HepG2 (cell line): ENCODE results near the gene CLDN15. TPM values are rescaled to one million over a fixed set of nuclear protein-coding genes. Genes with fewer than 3 reads are reported as not detected.

Experiments used
- ATAC-seq: fragments of 200-7000 bp; cut with Tn5 transposase; 3 replicates; pipeline ENCODE4 v1.9.1; 2020; ENCODE audit warnings: mild to moderate bottlenecking, moderate library complexity
- BruUV-seq: library from RNA; stranded (reverse); fragments of 400-500 nt; replicated peaks from 2 replicates; lab custom pipeline; 2021; lab: Mats Ljungman, UMichigan
- CTCF ChIA-PET: fragments of 300-600 bp; formaldehyde crosslinking; extraction: SDS; loops from one replicate; lab custom pipeline; 2021; ENCODE audit warnings: low total read pairs, inconsistent platforms, low intra/inter-chr PET ratio; lab: Yijun Ruan, JAX
- POLR2A ChIA-PET: fragments of 350-600 bp; sonication (Branson Sonifier 250); formaldehyde crosslinking; loops from one replicate; lab custom pipeline; 2020; ENCODE audit warnings: antibody characterized with exemption, inconsistent platforms; lab: Yijun Ruan, JAX
- DNase-seq: peaks from one replicate; pipeline ENCODE4 v3.0.0-alpha.2; 2015; ENCODE audit warnings: low spot score
- FAIRE-seq: peaks from 3 replicates; lab custom pipeline; 2011; peaks lifted over from hg19 to GRCh38; lab: Jason Lieb, UNC
- H2AFZ ChIP-seq: one replicate; pipeline ENCODE4 v1.6.1; 2011; ENCODE audit warnings: low read length, inconsistent platforms
- H3K27ac ChIP-seq: fragments of 300-600 bp; 3 replicates; pipeline ENCODE4 v1.8.0; 2011; ENCODE audit warnings: mixed run types, mild to moderate bottlenecking, mixed read lengths, low read length, inconsistent platforms; ENCODE audit not compliant: insufficient read depth; ENCODE audit errors: extremely low read length
- H3K27me3 ChIP-seq, 2 experiments: fragments of 200-600 bp in 1 of 2; 2 replicates in 1 of 2; 3 replicates in 1 of 2; pipeline versions ENCODE4 v1.6.0 to v1.8.0; 2011; ENCODE audit warnings: low read length in 2 of 2, mild to moderate bottlenecking in 2 of 2, moderate library complexity in 2 of 2, inconsistent platforms in 1 of 2; ENCODE audit not compliant: insufficient read depth in 2 of 2, control insufficient read depth in 1 of 2
- H3K36me3 ChIP-seq, 2 experiments: fragments of 200-600 bp in 1 of 2; replicated peaks in 1 of 2; 2 replicates in 1 of 2; 3 replicates in 1 of 2; pipeline versions ENCODE4 v1.5.1 to v1.8.0; 2011; ENCODE audit warnings: low read length in 2 of 2, inconsistent platforms in 1 of 2; ENCODE audit not compliant: insufficient read depth in 2 of 2, control insufficient read depth in 1 of 2
- H3K4me1 ChIP-seq: 2 replicates; pipeline ENCODE4 v1.5.1; 2012; ENCODE audit warnings: low read length, inconsistent platforms; ENCODE audit not compliant: insufficient read depth
- H3K4me2 ChIP-seq: 2 replicates; pipeline ENCODE4 v1.6.0; 2011; ENCODE audit warnings: low read depth, low read length, inconsistent platforms
- H3K4me3 ChIP-seq, 3 experiments: fragments of 200-600 bp in 1 of 3; sonication (generic), shearing (Covaris generic) in 1 of 3; replicated peaks in 1 of 3; 2 replicates each; pipeline ENCODE4 v1.5.1; 2011 to 2016; ENCODE audit warnings: low read length in 3 of 3, inconsistent platforms in 2 of 3, low read depth in 2 of 3, mild to moderate bottlenecking in 2 of 3, control low read depth in 1 of 3, mixed read lengths in 1 of 3; ENCODE audit not compliant: insufficient read depth in 1 of 3
- H3K79me2 ChIP-seq: one replicate; pipeline ENCODE4 v1.6.1; 2011; ENCODE audit warnings: low read length, inconsistent platforms; ENCODE audit not compliant: insufficient read depth
- H3K9ac ChIP-seq: 2 replicates; pipeline ENCODE4 v1.6.0; 2011; ENCODE audit warnings: mild to moderate bottlenecking, low read depth, low read length, inconsistent platforms; ENCODE audit not compliant: insufficient read depth
- H3K9me3 ChIP-seq: 2 replicates; pipeline ENCODE4 v1.5.1; 2012; ENCODE audit warnings: mild to moderate bottlenecking, low read length
- H4K20me1 ChIP-seq: 2 replicates; pipeline ENCODE4 v1.6.0; 2011; ENCODE audit warnings: inconsistent platforms, mild to moderate bottlenecking, low read length, moderate library complexity; ENCODE audit not compliant: insufficient read depth
- AGO1 ChIP-seq: fragments of 200-400 bp; formaldehyde crosslinking; IDR thresholded peaks from 2 replicates; pipeline ENCODE4 v1.6.1; 2017; ENCODE audit warnings: mild to moderate bottlenecking, low read depth, low read length, moderate library complexity; ENCODE audit not compliant: poor library complexity, severe bottlenecking
- AGO2 ChIP-seq: fragments of 200-400 bp; formaldehyde crosslinking; optimal IDR thresholded peaks from 2 replicates; pipeline ENCODE3; 2017; ENCODE audit warnings: mild to moderate bottlenecking, low read depth, low read length, moderate library complexity
- ATF7-NPFF ChIP-seq: sonication (generic); formaldehyde crosslinking; IDR thresholded peaks from 2 replicates; pipeline ENCODE4 v1.8.1; 2023; ENCODE audit warnings: mild to moderate bottlenecking, low read depth, missing genetic modification reagents, moderate library complexity
- POLR2A ChIP-seq, 2 experiments: IDR thresholded peaks; 2 replicates each; pipeline ENCODE4 v1.6.1; 2011; ENCODE audit warnings: low read depth in 2 of 2, low read length in 2 of 2, mild to moderate bottlenecking in 1 of 2, moderate library complexity in 1 of 2; ENCODE audit not compliant: insufficient read depth in 1 of 2
- RBFOX2 ChIP-seq: fragments of 200-400 bp; formaldehyde crosslinking; IDR thresholded peaks from 2 replicates; pipeline ENCODE4 v1.6.1; 2017; ENCODE audit warnings: low read depth, mild to moderate bottlenecking, low read length
- TIGD3 ChIP-seq: sonication (generic); formaldehyde crosslinking; IDR thresholded peaks from 2 replicates; pipeline ENCODE4 v1.5.1; 2020; ENCODE audit warnings: mild to moderate bottlenecking, missing genetic modification reagents, borderline replicate concordance
- ZBTB21 ChIP-seq: sonication (generic); formaldehyde crosslinking; IDR thresholded peaks from 2 replicates; pipeline ENCODE4 v1.4.0; 2020; ENCODE audit warnings: missing genetic modification reagents
- ZFP1 ChIP-seq: IDR thresholded peaks from 2 replicates; pipeline ENCODE4 v1.6.1; 2016
- ZNF879 ChIP-seq: sonication (generic); formaldehyde crosslinking; IDR thresholded peaks from 2 replicates; pipeline ENCODE4 v1.8.1; 2023; ENCODE audit warnings: missing genetic modification reagents
- WGBS: methylation state at CpG from one replicate; pipeline ENCODE4 v1.1.6; 2017; ENCODE audit warnings: low lambda C conversion rate; 5-methylcytosine and 5-hydroxymethylcytosine counted together
- in situ Hi-C: cut with HindIII; loops from 2 replicates; pipeline ENCODE4 v1.10.0; 2017; ENCODE audit warnings: low pct_unique_long_range_greater_than_20kb; ENCODE audit not compliant: extremely low pct_ligation_motif_present
- intact Hi-C: fragments of 100-400 bp; cut with micrococcal nuclease; formaldehyde crosslinking; loops from one replicate; pipeline ENCODE4 v1.10.0; 2022; ENCODE audit not compliant: unreplicated experiment
- polyA plus RNA-seq, 8 experiments: library from polyadenylated mRNA; depleted of rRNA in 3 of 8; stranded (reverse) in 7 of 8; unstranded in 1 of 8; fragments of >200 nt; fragmentation: Illumina TruSeq in 4 of 8; extraction: Trizol in 4 of 8; gene quantifications; 2 replicates each; pipeline versions ENCODE4 v1.2.1 to v1.2.3, GENCODE V29; 2011 to 2016; ENCODE audit warnings: low read depth in 4 of 8, missing spikeins in 1 of 8, mixed read lengths in 1 of 8; ENCODE audit not compliant: insufficient read depth in 1 of 8
- total RNA-seq, 5 experiments: library from RNA; depleted of rRNA; stranded (reverse); fragments of >200 nt; fragmentation: Illumina TruSeq; extraction: Trizol; gene quantifications; 2 replicates each; pipeline ENCODE4 v1.2.3, GENCODE V29; 2016; ENCODE audit warnings: low read depth in 1 of 5

Gene CLDN15
- total and polyA plus RNA-seq, 2 of the 13 experiments (the other 11 are each of a cell fraction or from before 2014, with no cell fraction given): 7.1 to 17.8 TPM

- TF ChIP-seq ZBTB21 (no peak), TIGD3 (CRISPR knock-in tag) (no peak), ZFP1 (CRISPR knock-in tag) (no peak), ATF7-NPFF (CRISPR knock-in tag) (no peak)
- TF ChIP-seq, all 625 proteins: peak for 0
Observed at GRCh38 chr7:101211501-101211900, 26.1 kb downstream of the CLDN15 start (continued).

DNA sequence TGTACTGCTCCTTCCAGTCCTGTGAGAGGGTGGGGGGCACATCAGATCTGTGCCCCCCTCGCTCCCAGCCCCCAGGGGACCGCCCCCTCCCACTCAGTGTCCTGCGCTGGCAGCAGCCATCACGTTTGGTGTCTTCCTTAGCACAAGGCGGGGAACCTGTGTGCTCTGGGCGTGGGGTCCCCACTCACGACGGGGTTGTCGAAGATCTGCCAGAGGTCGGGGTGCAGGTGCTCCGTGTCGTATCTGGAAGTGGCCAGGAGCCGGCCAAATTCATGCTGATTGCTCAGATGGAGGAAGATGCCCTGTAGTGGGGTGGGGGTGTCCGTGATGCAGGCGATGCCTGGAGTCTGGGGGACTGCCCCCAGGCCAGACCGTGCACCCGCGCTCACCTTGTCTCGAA, 27.5 kb downstream of the CLDN15 start:
- H3K9me3 ChIP-seq: no peaks in the 10 kb centered on the region
- BruUV-seq: no TSS peak
- ChIA-PET POLR2A (interaction anchor here (11.2 kb wide), 1 partner anchor 6 kb away, joined by 202 read pairs; the partner anchor contains the start of gene MOGAT3), CTCF (no interaction called here)
- no peak overlapping the region for H3K4me3 ChIP-seq
- no peaks in the 10 kb centered on the region for H3K27me3 ChIP-seq
- peaks cover 16 to 30% of the 10 kb centered on the region in 2 experiments; a peak in 4 of 5 replicates for H3K36me3 ChIP-seq
- no peak overlapping the region for H2AFZ ChIP-seq
- TF ChIP-seq ZNF879 (CRISPR knock-in tag): no peak
- peak; percentile 86 for TF ChIP-seq AGO1
- no peak; a peak in 1 of 4 replicates for TF ChIP-seq POLR2A (IDR thresholded peaks at IDR 0.05; ENCODE audit: insufficient read depth in 1 of 2, low read depth in 2 of 2, low read length in 2 of 2)
- peak; percentile 71 for TF ChIP-seq AGO2
- TF ChIP-seq RBFOX2: 0 out of 2 replicates have a peak, but pooled peaks have one; percentile 39
- 95% methylated on average over 12 of the region's 19 CpGs for WGBS
- intact Hi-C loops (no loop called here), in situ Hi-C loops (no loop called here)
- H3K4me2 ChIP-seq: no peak overlapping the region
- ATAC-seq (no peak), DNase-seq (no peak), FAIRE-seq (no peak)
- no peaks in the 10 kb centered on the region for H3K79me2 ChIP-seq
- peaks cover 5% of the 10 kb centered on the region; the same call in 1 of the 2 replicates for H3K4me1 ChIP-seq
- H3K9ac ChIP-seq: no peak overlapping the region
- no peaks in the 10 kb centered on the region for H4K20me1 ChIP-seq
- no peak overlapping the region for H3K27ac ChIP-seq
